Psoas muscle (tissue), 8 donors: ENCODE measurements around the gene NAA20. TPM values are rescaled to one million over a fixed set of nuclear protein-coding genes. Genes with fewer than 3 reads are reported as not detected.

ENCODE experiments used
- ATAC-seq, 4 donors: fragments of 200-7000 bp; cut with Tn5 transposase; one replicate each; pipeline ENCODE4 v1.9.1; 2020; ENCODE audit warnings: moderate library complexity in 3 of 4, mild to moderate bottlenecking in 2 of 4
- DNase-seq, 2 donors: peaks; one replicate each; pipeline ENCODE4 v3.0.0-alpha.2; 2020
- H3K27ac ChIP-seq: fragments of 200-600 bp; one replicate; pipeline ENCODE4 v1.8.0; 2022
- H3K27me3 ChIP-seq, 3 donors: fragments of 200-600 bp in 1 of 3; one replicate each; pipeline versions ENCODE4 v1.6.1 to v1.8.0; 2013 to 2022; ENCODE audit warnings: low read length in 2 of 3, mild to moderate bottlenecking in 2 of 3, moderate library complexity in 1 of 3; ENCODE audit not compliant: insufficient read depth in 3 of 3
- H3K36me3 ChIP-seq, 2 donors: fragments of 200-600 bp in 1 of 2; one replicate each; pipeline versions ENCODE4 v1.6.1 to v1.8.0; 2013 to 2022; ENCODE audit warnings: low read depth in 1 of 2, mild to moderate bottlenecking in 1 of 2, moderate library complexity in 1 of 2; ENCODE audit not compliant: insufficient read depth in 1 of 2
- H3K4me1 ChIP-seq: fragments of 200-600 bp; one replicate; pipeline ENCODE4 v1.8.0; 2022
- H3K4me3 ChIP-seq: fragments of 200-600 bp; one replicate; pipeline ENCODE4 v1.8.0; 2022; ENCODE audit warnings: mild to moderate bottlenecking
- H3K9me3 ChIP-seq: fragments of 200-600 bp; one replicate; pipeline ENCODE4 v1.8.0; 2022
- whole genome bisulfite sequencing, 3 donors: extraction: QIAGEN DNeasy Blood & Tissue Kit; methylation state at CpG; one replicate each; pipeline versions ENCODE4 v1.1.6 to v1.1.7; 2013; 5-methylcytosine and 5-hydroxymethylcytosine counted together
- intact Hi-C, 2 donors: fragments of 100-400 bp; cut with DNase I; formaldehyde crosslinking; loops; one replicate each; pipeline versions ENCODE4 v1.11.0 to v1.14.2; 2022
- polyA plus RNA-seq, 3 donors: library from polyadenylated mRNA; stranded (reverse); fragments of 200-250 nt; gene quantifications; one replicate each; pipeline ENCODE4 v1.2.3, GENCODE V29; 2013
- total RNA-seq, 4 donors: library from RNA; stranded (reverse); fragmentation: NEBNext Ultra II Directional in 2 of 4; extraction: Animal tissue kit (Norgen Biotek cat#: 25700) in 2 of 4; gene quantifications; one replicate each; pipeline versions ENCODE4 v1.2.1 to v1.2.4, GENCODE V29; 2021 to 2023
- TF ChIP-seq, protein P1 (sequence below): fragments of 200-600 bp; IDR thresholded peaks from one replicate; pipeline ENCODE4 v1.8.0; 2022; ENCODE audit warnings: antibody characterized with exemption
- donor health status: healthy with polysubstance abuse.
- donor health status: DM: no; HTN: no; CAD: no; lungs with moderate emphysema.
- donor health status: Bipolar disorder and iron deficiency.
- donor health status: healthy.
- donor health status: DM: yes; HTN: yes; CAD: no.
- donor health status: DM: no; HTN: no; CAD: no.
- donor health status: DM: no; HTN: no; CAD: no.
- donor health status: DM: yes; HTN: yes; CAD: no.

The NAA20 gene
- total and polyA plus RNA-seq, 7 donors: 64.2 to 121 (median 95.4) TPM

DNA sequence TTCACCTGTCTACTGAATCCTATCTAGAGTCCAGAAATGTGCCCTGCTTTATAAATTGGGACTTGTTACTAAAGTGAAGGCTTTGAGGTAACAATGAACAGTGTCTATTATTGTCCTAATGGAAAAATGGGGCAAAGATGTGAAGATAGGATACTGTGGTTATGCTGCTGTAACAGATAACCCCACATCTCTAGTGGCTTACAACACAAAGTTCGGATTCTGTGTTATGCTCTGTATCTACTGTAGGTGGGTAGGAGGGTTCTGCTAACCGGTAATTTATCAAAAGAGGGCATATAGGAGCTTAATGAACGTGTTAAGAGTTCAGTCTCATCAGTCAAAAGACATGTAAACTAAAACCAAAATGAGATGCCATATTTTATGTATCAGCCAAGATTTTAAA lies 6.2 kb downstream of the NAA20 start:
- no peak overlapping the region for H3K27ac ChIP-seq
- DNase-seq: no peak
- 92 to 97% (median 96%) methylated on average over 3 of the region's 3 CpGs for WGBS, 3 donors
- peaks cover 60% of the 10 kb centered on the region for H3K4me1 ChIP-seq
- H3K9me3 ChIP-seq: no peaks in the 10 kb centered on the region
- TF ChIP-seq, protein P1, sequence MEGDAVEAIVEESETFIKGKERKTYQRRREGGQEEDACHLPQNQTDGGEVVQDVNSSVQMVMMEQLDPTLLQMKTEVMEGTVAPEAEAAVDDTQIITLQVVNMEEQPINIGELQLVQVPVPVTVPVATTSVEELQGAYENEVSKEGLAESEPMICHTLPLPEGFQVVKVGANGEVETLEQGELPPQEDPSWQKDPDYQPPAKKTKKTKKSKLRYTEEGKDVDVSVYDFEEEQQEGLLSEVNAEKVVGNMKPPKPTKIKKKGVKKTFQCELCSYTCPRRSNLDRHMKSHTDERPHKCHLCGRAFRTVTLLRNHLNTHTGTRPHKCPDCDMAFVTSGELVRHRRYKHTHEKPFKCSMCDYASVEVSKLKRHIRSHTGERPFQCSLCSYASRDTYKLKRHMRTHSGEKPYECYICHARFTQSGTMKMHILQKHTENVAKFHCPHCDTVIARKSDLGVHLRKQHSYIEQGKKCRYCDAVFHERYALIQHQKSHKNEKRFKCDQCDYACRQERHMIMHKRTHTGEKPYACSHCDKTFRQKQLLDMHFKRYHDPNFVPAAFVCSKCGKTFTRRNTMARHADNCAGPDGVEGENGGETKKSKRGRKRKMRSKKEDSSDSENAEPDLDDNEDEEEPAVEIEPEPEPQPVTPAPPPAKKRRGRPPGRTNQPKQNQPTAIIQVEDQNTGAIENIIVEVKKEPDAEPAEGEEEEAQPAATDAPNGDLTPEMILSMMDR: no peak
- H3K36me3 ChIP-seq: peaks cover 9 to 65% of the 10 kb centered on the region in 2 donors
- ATAC-seq: no peak
- H3K4me3 ChIP-seq: no peak overlapping the region
- intact Hi-C loops: no loop called here
- no peaks in the 10 kb centered on the region for H3K27me3 ChIP-seq

DNA sequence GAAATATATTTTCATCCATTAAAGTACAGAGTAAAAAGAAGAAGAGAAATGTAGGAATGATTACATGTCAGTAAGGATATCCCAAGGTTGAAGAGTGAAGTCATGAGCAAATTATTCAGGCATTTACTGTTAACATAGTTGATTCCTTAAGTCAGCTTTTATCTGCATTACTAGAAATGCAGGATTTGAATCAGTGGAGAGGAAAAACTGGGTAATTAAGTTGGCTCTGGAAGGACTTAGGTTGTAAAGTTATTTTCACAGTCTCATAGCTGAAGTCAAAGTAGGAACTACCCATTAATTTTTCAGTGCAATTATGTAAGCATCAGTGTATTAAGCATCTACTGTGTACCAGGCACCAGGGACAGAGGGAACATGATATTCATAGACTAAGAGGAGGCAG lies 7.8 kb downstream of the NAA20 start:
- H3K27ac ChIP-seq: no peak overlapping the region
- peaks cover 45% of the 10 kb centered on the region for H3K4me1 ChIP-seq
- ATAC-seq (no peak), DNase-seq (no peak)
- intact Hi-C loops: no loop called here
- no peak overlapping the region for H3K4me3 ChIP-seq
- TF ChIP-seq, protein P1: no peak
- H3K9me3 ChIP-seq: no peaks in the 10 kb centered on the region
- H3K27me3 ChIP-seq: no peaks in the 10 kb centered on the region
- H3K36me3 ChIP-seq: peaks cover 3 to 66% of the 10 kb centered on the region in 2 donors

DNA sequence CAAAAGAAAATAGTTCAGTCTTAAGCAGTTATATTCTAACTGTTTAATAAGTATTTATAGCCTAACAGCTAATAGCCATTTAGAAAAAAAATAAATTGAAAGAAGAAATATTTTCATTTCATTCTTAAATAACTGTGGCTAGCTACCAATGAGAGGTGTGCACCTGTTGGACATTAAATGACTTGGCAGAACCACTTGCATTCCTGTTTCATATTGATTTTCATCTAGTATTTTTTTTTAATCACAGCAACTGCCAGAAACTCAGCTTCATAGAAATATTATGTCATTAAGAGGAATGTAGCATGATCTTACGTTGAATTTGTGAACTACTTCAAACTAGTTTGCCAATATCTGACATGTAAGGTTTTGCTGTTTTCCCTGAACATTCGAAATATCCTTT lies 10.1 kb downstream of the NAA20 start:
- Histone ChIP-seq H3K27ac (no peak overlapping the region), H3K4me3 (no peak overlapping the region), H3K36me3 (peaks cover 3 to 81% of the 10 kb centered on the region in 2 donors), H3K27me3 (no peaks in the 10 kb centered on the region), H3K9me3 (no peaks in the 10 kb centered on the region), H3K4me1 (peaks cover 26% of the 10 kb centered on the region)
- WGBS, 3 donors: 54 to 62% (median 57%) methylated on average over 2 of the region's 2 CpGs
- no peak for ATAC-seq
- intact Hi-C loops: no loop called here
- no peak for DNase-seq
- TF ChIP-seq, protein P1: no peak

DNA sequence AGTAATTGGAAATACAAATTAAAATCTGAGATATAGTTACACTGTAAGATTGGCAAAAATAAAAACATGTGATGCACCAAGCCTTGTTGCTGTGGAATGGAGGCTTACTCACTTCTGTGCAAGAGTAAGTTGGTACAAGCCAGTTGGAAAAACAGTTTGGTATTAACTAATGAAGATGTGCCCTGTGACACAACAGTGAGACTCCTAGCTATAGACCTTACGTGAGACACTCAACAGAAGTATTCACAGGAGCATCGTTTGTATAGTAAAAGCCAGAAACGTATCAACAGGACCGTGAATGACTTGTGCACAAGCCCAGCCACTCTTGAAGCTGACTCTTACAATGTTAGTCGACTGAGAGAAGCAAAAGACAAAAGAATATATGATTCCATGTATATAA lies 14.6 kb downstream of the NAA20 start:
- Histone ChIP-seq H3K4me1 (peaks cover 8% of the 10 kb centered on the region), H3K9me3 (no peaks in the 10 kb centered on the region), H3K4me3 (no peak overlapping the region), H3K27me3 (no peaks in the 10 kb centered on the region), H3K27ac (no peak overlapping the region), H3K36me3 (peaks cover 5 to 98% of the 10 kb centered on the region in 2 donors)
- DNase-seq: no peak
- TF ChIP-seq, protein P1: no peak
- intact Hi-C loops: no loop called here
- WGBS, 3 donors: 81 to 88% (median 81%) methylated on average over 5 of the region's 5 CpGs
- ATAC-seq: no peak

DNA sequence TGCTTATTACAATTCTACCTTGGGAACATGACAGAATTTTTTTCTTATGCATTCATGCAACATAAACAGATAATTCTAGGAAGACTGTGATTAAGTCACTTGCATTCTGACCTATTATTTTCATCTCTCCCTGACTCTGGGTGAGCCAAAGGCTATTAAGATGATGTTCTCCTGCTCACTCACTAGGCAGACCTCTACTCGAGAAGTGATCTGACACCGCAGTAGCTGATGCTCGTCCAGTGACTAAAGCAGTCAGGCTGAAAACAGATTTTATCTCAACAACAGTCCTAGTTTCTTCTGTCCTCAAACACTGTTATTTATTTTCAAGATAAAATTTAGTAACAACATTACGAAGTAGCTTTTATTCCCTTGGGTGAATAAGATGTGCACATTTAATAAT lies 17.3 kb downstream of the NAA20 start:
- intact Hi-C loops: no loop called here
- DNase-seq: no peak
- Histone ChIP-seq H3K4me1 (no peaks in the 10 kb centered on the region), H3K36me3 (peaks cover 10 to 98% of the 10 kb centered on the region in 2 donors), H3K27ac (peak overlapping the region; percentile 76), H3K4me3 (no peak overlapping the region), H3K27me3 (no peaks in the 10 kb centered on the region), H3K9me3 (no peaks in the 10 kb centered on the region)
- ATAC-seq: peak in 2 of 4 donors; percentile 87 to 90
- 42 to 62% (median 47%) methylated on average over 4 of the region's 4 CpGs for WGBS, 3 donors
- TF ChIP-seq, protein P1: no peak
